HG02943 (cell line): ENCODE measurements around the gene SEPTIN12.
A peak's percentile ranks its signal among the peaks of the same experiment; 100 is the strongest.

Experiments
- ATAC-seq: cut with Tn5 transposase; IDR thresholded peaks from one replicate; pipeline ENCODE4 v1.9.1; 2021; ENCODE audit warnings: mild to moderate bottlenecking, low read depth, moderate library complexity; ENCODE audit not compliant: unreplicated experiment

Gene SEPTIN12

GRCh38 chr16:4734730-4735535 lies 53.2 kb downstream of the SEPTIN12 start:
- ATAC-seq, result peak; percentile 64

DNA sequence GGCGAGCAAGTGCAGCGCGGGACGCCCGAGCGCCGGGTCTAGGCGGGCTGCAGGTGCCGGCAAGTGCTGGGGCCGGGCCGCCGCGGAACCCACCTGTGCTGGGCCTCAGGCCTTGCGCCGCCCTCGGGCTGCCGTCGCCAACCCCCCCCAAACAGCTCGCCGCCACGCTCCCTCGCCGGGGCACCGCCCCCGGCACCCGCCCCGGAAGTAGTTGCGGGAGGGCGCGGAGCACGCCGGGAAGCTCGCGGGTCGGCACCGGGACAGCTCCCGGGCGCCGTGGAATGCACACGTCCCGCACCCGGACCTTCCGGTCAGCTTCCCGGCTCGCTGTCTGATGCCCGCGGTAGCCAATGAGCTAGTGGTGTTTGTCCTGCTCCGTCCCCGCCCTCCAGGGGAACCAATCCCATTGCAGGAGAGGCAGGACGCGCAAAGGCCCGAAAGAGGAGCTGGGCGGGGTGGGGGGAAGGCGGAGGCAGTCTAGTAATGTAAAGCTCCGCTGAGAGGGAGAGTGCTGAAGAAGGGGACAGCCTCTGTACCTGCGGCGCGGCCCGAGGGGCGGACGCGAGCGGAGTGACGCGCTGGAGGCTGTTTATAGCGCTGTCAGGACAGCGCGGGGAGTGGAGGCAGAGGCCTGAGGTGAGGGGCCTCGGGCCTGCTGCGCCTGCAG lies 53.9 kb downstream of the SEPTIN12 start, which contains the start of the genes ANKS3 and DNAAF8:
ANKS3 (minus strand) TSS at position 209 of the 667 bp plus-strand sequence. CDS start 4,122 bp downstream, outside the sequence.
DNAAF8 (plus strand) TSS at position 475 of the 667 bp plus-strand sequence. CDS start 1,978 bp downstream, outside the sequence.
- peak; percentile 70 for ATAC-seq

DNA sequence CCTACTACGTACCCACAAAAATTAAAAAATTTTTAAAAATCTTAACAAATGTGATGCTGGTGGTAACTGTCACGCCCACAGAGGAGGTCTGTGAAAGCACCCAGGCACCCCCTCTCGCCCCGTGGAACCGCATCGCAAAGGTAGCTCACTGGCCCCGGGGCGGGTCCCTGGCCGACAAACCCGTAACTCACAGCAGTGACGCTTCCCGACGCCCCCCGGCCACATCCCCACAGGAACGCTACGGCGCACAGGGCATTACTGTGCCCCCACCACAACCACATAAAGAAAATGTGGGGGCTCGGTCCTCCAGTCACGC lies 54.4 kb downstream of the SEPTIN12 start:
- no peak for ATAC-seq

DNA sequence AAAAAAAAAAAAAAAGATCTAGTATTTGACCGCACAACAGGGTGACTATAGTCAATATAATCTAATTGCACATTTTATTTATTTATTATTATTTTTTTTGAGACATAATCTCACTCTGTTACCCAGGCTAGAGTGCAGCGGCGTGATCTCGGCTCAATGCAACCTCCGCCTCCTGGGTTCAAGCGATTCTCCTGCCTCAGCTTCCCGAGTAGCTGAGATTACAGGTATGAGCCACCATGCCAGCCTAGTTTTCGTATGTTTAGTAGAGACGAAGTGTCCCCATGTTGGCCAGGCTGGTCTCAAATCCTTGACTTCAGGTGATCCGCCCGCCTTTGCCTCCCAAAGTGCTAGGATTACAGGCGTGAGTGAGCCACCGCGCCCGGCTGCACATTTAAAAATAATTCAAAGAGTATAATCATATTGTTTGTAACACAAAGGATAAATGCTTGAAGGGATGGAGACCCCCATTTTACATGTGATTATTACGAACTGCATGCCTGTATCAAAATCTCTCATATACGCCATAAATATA lies 54.9 kb downstream of the SEPTIN12 start:
- no peak for ATAC-seq

DNA sequence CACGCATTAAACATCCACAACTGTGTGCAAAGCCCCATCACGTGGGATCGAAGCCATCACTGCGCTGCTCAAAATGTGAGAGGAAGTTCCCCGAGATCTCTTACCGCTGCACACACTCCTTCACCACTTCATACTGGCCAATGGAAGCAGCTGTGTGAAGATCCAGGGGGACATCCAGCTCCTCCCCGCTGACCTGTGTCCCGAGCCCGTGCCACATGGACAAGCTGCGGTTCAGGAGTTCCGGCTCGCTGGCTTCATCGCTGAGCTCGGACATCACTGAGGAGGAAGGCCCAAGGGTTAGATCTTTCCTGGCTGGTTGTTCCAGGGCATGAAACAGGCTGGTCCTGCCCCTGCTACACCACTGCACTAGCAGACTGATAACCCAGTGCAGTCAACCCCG lies 58.3 kb downstream of the SEPTIN12 start:
- ATAC-seq, result no peak

DNA sequence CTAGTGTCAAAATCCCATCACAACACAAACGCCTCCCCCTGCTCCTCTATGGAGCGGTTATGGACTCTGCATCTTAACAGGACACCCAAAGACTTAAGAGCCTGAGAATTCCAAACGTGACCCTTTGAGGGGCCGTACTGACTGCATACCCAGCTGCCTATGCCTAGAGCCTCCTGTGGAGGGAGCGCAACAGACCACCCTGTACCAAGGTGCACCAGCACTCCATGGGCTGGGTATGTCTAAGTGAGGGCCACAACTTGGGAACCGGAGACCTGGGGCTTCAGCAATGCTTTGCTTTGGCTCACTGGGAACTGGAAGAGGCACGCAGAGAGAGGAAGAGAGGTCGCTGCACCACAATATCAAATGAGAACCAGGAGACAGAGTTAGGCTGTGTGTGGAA lies 59.5 kb downstream of the SEPTIN12 start:
- ATAC-seq, result no peak
